Neural progenitor cell (in vitro differentiated cells): Measurements from ENCODE around the gene RNF4. TPM values are rescaled to one million over a fixed set of nuclear protein-coding genes. Genes with fewer than 3 reads are reported as not detected.

Experiments
- DNase-seq: peaks from one replicate; pipeline ENCODE4 v3.0.0-alpha.2; 2016; ENCODE audit warnings: low spot score
- H2AFZ ChIP-seq: fragments of 200-600 bp; sonication (generic); replicated peaks from 2 replicates; pipeline ENCODE4 v1.6.1; 2016; ENCODE audit warnings: antibody characterized with exemption
- H3F3A ChIP-seq: fragments of 200-600 bp; sonication (generic); 2 replicates; pipeline ENCODE4 v1.6.1; 2016; ENCODE audit warnings: antibody characterized with exemption, low read depth
- H3K27ac ChIP-seq: fragments of 200-600 bp; sonication (generic); 2 replicates; pipeline ENCODE4 v1.5.1; 2016; ENCODE audit warnings: mild to moderate bottlenecking
- H3K27me3 ChIP-seq: fragments of 200-600 bp; sonication (generic); 2 replicates; pipeline ENCODE4 v1.6.1; 2016; ENCODE audit warnings: mild to moderate bottlenecking, moderate library complexity
- H3K36me3 ChIP-seq: fragments of 200-600 bp; sonication (generic); 2 replicates; pipeline ENCODE4 v1.5.1; 2016
- H3K4me1 ChIP-seq: fragments of 200-600 bp; sonication (generic); 2 replicates; pipeline ENCODE4 v1.6.1; 2016; ENCODE audit warnings: mixed run types
- H3K4me2 ChIP-seq: fragments of 200-600 bp; sonication (generic); 2 replicates; pipeline ENCODE4 v1.6.1; 2016
- H3K4me3 ChIP-seq: fragments of 200-600 bp; sonication (generic); 2 replicates; pipeline ENCODE4 v1.5.1; 2016
- H3K79me2 ChIP-seq: fragments of 200-600 bp; sonication (generic); 2 replicates; pipeline ENCODE4 v1.6.1; 2016; ENCODE audit warnings: low read depth
- H3K9ac ChIP-seq: fragments of 200-600 bp; sonication (generic); 2 replicates; pipeline ENCODE4 v1.6.1; 2016
- H3K9me3 ChIP-seq: fragments of 200-600 bp; sonication (generic); 2 replicates; pipeline ENCODE4 v1.5.1; 2016; ENCODE audit warnings: low read depth
- H4K20me1 ChIP-seq: fragments of 200-600 bp; sonication (generic); 2 replicates; pipeline ENCODE4 v1.6.1; 2016; ENCODE audit warnings: low read depth
- H3K27ac Mint-ChIP-seq: 3 replicates; pipeline ENCODE4 v1.8.0; 2021; ENCODE audit warnings: mixed read lengths
- H3K27me3 Mint-ChIP-seq: 2 replicates; pipeline ENCODE4 v1.8.0; 2022; ENCODE audit warnings: low read depth, mild to moderate bottlenecking, inconsistent platforms, moderate library complexity, mixed read lengths; ENCODE audit not compliant: insufficient read depth
- H3K36me3 Mint-ChIP-seq: 3 replicates; pipeline ENCODE4 v1.8.0; 2021; ENCODE audit warnings: mixed read lengths
- H3K4me1 Mint-ChIP-seq: 3 replicates; pipeline ENCODE4 v1.8.0; 2021; ENCODE audit warnings: mixed read lengths
- H3K4me3 Mint-ChIP-seq: 3 replicates; pipeline ENCODE4 v1.8.0; 2021; ENCODE audit warnings: mild to moderate bottlenecking, moderate library complexity, mixed read lengths
- H3K9me3 Mint-ChIP-seq: 3 replicates; pipeline ENCODE4 v1.8.0; 2020; ENCODE audit warnings: mixed read lengths
- EZH2 ChIP-seq: fragments of 200-600 bp; sonication (generic); IDR thresholded peaks from 2 replicates; pipeline ENCODE4 v1.6.1; 2017; ENCODE audit warnings: antibody characterized with exemption, mild to moderate bottlenecking, moderate library complexity
- EZH2phosphoT487 ChIP-seq: fragments of 200-600 bp; sonication (generic); IDR thresholded peaks from 2 replicates; pipeline ENCODE4 v1.6.1; 2017; ENCODE audit warnings: antibody characterized with exemption
- total RNA-seq: library from RNA; depleted of rRNA; stranded (reverse); fragments of >200 nt; gene quantifications from 2 replicates; pipeline ENCODE4 v1.2.3, GENCODE V29; 2015; ENCODE audit warnings: low replicate concordance
- TF ChIP-seq, protein P1 (sequence below): fragments of 200-600 bp; sonication (generic); IDR thresholded peaks from 2 replicates; pipeline ENCODE4 v1.5.1; 2017; ENCODE audit warnings: antibody characterized with exemption, mild to moderate bottlenecking

RNF4 gene
- total RNA-seq, 1 donor from 2014 or later, result 73.8 TPM

DNA sequence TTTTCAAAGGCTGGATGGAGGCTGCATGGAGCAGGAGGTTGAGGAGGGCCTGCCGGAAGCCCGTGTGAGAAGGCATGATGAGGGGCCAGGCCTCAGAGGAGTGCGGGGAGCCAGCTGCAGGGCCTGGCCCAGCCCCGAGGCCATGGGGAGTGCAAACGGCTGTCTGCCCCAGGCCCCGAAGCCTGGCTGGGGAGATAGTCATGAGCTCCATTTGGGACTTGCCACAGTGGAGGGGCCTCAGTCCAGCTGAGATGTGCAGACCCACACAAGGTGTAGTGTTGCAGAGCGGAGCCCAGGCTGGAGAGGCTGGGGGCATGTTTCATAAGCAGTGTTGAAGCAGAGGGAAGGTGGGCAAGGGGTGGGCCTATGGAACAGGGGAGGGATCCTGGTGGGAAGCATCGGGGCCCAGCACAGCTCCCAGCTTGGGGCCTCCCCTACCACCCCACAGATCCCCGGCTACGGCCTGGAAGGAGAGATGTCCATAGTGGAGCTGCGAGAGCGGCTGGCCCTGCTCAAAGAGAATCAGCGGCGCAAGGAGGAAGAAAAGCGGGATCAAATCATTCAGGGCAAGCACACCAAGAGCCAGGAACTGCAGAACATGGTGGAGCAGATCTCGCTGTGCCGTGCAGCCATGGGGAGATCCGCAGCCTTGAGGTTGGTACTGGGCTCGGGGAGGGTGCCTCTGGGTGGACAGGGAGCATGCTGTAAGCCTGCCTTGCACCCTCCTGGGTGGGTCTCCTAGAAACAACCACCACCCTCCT is 9.1 kb upstream of the RNF4 start:
- Mint-ChIP-seq H3K27ac (no peak overlapping the region), H3K9me3 (no peaks in the 10 kb centered on the region), H3K36me3 (peaks cover 1% of the 10 kb centered on the region), H3K4me1 (peaks cover 8% of the 10 kb centered on the region), H3K27me3 (peaks cover 6% of the 10 kb centered on the region), H3K4me3 (no peak overlapping the region)
- no peaks in the 10 kb centered on the region for H3K79me2 ChIP-seq
- no peak overlapping the region for H2AFZ ChIP-seq
- no peak overlapping the region for H3K9ac ChIP-seq
- TF ChIP-seq EZH2phosphoT487 (no peak), EZH2 (no peak)
- TF ChIP-seq, protein P1, sequence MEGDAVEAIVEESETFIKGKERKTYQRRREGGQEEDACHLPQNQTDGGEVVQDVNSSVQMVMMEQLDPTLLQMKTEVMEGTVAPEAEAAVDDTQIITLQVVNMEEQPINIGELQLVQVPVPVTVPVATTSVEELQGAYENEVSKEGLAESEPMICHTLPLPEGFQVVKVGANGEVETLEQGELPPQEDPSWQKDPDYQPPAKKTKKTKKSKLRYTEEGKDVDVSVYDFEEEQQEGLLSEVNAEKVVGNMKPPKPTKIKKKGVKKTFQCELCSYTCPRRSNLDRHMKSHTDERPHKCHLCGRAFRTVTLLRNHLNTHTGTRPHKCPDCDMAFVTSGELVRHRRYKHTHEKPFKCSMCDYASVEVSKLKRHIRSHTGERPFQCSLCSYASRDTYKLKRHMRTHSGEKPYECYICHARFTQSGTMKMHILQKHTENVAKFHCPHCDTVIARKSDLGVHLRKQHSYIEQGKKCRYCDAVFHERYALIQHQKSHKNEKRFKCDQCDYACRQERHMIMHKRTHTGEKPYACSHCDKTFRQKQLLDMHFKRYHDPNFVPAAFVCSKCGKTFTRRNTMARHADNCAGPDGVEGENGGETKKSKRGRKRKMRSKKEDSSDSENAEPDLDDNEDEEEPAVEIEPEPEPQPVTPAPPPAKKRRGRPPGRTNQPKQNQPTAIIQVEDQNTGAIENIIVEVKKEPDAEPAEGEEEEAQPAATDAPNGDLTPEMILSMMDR, result no peak
- no peaks in the 10 kb centered on the region for H3K9me3 ChIP-seq
- H3K4me1 ChIP-seq, result peaks cover 5% of the 10 kb centered on the region
- no peaks in the 10 kb centered on the region for H3K36me3 ChIP-seq
- no peak overlapping the region for H3K4me2 ChIP-seq
- H3K4me3 ChIP-seq, result no peak overlapping the region
- H3F3A ChIP-seq, result peaks cover 25% of the 10 kb centered on the region
- no peaks in the 10 kb centered on the region for H4K20me1 ChIP-seq
- H3K27me3 ChIP-seq, result peaks cover 34% of the 10 kb centered on the region
- no peak for DNase-seq
- H3K27ac ChIP-seq, result no peak overlapping the region

DNA sequence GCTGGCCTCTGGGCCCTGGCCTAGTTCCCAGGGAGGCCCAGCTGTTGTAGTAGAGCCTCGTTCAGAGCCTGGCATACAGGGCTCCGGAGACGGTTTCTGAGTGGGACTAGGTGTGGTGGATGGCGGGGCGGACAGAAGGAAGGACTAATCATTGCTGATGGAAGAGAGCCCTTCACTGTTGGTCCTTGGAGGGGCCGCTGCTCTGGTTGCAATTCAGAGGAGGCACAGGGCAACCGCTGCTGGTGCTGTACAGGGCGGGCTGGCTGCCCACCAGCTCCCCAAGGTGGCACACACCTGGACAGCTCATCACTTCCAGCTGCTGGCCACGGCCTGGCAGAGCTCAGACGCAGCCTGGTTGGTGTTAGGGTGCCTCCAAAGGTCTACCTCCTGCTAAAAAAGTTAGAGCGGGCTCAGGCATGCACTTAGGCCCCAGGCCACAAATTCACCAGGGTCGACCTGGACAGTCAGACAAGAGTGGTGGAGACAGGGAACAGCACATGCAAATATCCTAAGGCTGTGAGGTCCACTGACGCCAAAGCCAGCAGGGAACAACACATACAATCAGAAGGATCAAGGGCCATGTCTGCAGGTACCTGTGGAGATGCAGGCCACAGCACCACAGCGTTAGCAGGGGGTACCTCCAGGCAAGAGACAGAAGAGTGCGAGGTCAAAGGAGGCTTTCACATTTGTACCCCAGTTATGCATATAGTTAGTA is 7.5 kb upstream of the RNF4 start:
- Mint-ChIP-seq H3K27me3 (peaks cover 9% of the 10 kb centered on the region), H3K9me3 (no peaks in the 10 kb centered on the region), H3K36me3 (peaks cover 1% of the 10 kb centered on the region), H3K27ac (no peak overlapping the region), H3K4me3 (peak overlapping the region; percentile 83), H3K4me1 (peaks cover 8% of the 10 kb centered on the region)
- H3K4me2 ChIP-seq, result no peak overlapping the region
- peaks cover 5% of the 10 kb centered on the region for H3K4me1 ChIP-seq
- H3K36me3 ChIP-seq, result no peaks in the 10 kb centered on the region
- peaks cover 27% of the 10 kb centered on the region for H3F3A ChIP-seq
- TF ChIP-seq EZH2 (no peak), EZH2phosphoT487 (no peak)
- TF ChIP-seq, protein P1, result no peak
- no peaks in the 10 kb centered on the region for H4K20me1 ChIP-seq
- H3K9ac ChIP-seq, result no peak overlapping the region
- no peak for DNase-seq
- no peak overlapping the region for H3K4me3 ChIP-seq
- peaks cover 34% of the 10 kb centered on the region for H3K27me3 ChIP-seq
- no peak overlapping the region for H3K27ac ChIP-seq
- H2AFZ ChIP-seq, result no peak overlapping the region
- no peaks in the 10 kb centered on the region for H3K9me3 ChIP-seq
- H3K79me2 ChIP-seq, result peaks cover under 1% of the 10 kb centered on the region

DNA sequence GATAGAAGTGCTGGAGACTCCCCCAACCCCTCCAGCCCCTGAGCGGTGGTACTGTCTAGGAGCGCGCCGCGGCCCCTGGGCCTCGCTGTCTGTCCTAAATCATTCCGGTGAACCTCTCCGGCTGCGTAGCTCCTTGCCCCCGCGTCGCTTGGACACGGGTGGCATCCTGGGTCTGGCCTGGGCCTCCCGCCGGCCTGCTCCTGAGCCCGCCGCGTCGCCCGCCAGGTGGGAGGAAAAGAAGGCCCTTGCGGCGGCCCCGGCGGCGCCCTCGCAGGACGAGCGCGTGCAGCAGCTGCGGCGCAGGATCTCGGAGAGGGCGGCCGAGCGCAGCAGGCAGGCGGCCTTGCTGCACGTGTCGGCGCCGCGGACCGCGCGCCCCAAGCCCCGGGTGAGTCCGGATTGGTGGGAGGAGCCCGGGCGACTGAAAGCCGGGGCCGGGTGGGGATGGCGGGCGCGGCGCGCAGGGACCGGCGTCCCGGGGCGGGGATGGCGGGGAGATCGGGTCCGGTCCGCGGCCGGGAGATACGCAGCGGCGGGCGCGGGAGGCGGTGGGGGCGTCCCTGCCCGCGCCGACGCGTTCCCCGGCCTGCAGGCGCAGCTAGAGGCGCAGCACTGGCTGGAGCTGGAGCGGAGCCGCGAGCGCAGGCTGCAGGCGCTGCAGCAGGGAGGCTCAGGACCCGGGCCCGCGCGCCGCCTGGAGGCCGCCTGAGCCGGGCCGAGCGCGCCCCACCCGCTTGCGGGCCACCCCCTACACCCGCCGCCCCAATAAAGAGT is 6.5 kb upstream of the RNF4 start:
- no peak overlapping the region for H3K27ac Mint-ChIP-seq
- no peaks in the 10 kb centered on the region for H4K20me1 ChIP-seq
- peaks cover 27% of the 10 kb centered on the region for H3F3A ChIP-seq
- TF ChIP-seq, protein P1, result peak; percentile 57
- TF ChIP-seq EZH2, result no peak
- TF ChIP-seq EZH2phosphoT487, result no peak
- peak overlapping the region; percentile 80 for H3K4me2 ChIP-seq
- H3K4me3 Mint-ChIP-seq, result peak overlapping the region; percentile 83
- H3K9me3 ChIP-seq, result no peaks in the 10 kb centered on the region
- H3K9ac ChIP-seq, result no peak overlapping the region
- peaks cover 34% of the 10 kb centered on the region for H3K27me3 ChIP-seq
- H3K36me3 ChIP-seq, result no peaks in the 10 kb centered on the region
- peak overlapping the region; percentile 82 for H2AFZ ChIP-seq
- H3K79me2 ChIP-seq, result peaks cover 9% of the 10 kb centered on the region
- H3K4me1 ChIP-seq, result peaks cover 5% of the 10 kb centered on the region
- peaks cover 13% of the 10 kb centered on the region for H3K4me1 Mint-ChIP-seq
- peak overlapping the region; percentile 56 for H3K4me3 ChIP-seq
- DNase-seq, result peak; percentile 93
- H3K27ac ChIP-seq, result no peak overlapping the region
- peaks cover 9% of the 10 kb centered on the region for H3K27me3 Mint-ChIP-seq
- no peaks in the 10 kb centered on the region for H3K9me3 Mint-ChIP-seq
- H3K36me3 Mint-ChIP-seq, result peaks cover 1% of the 10 kb centered on the region
